WTC11 (cell line): ENCODE measurements around the gene GRB7. TPM values are rescaled to one million over a fixed set of nuclear protein-coding genes. Genes with fewer than 3 reads are reported as not detected.
"Not testable (repeated sequence)": the region's sequence is repeated elsewhere in the genome, so short reads cannot be mapped to it uniquely, and the experiment has no call there.

Source experiments
- ATAC-seq: fragments of 200-7000 bp; cut with Tn5 transposase; 2 replicates; pipeline ENCODE4 v1.10.0; 2021; ENCODE audit warnings: mild to moderate bottlenecking, moderate library complexity
- CTCF ChIA-PET: fragments of 300-600 bp; sonication (Branson Sonifier 250); formaldehyde crosslinking; loops from one replicate; lab custom pipeline; 2021; ENCODE audit warnings: antibody characterized with exemption; lab: Charles Lee
- POLR2A ChIA-PET: fragments of 350-600 bp; sonication (Branson Sonifier 250); formaldehyde crosslinking; loops from one replicate; lab custom pipeline; 2021; ENCODE audit warnings: antibody characterized with exemption; lab: Charles Lee
- DNase-seq: peaks from one replicate; pipeline ENCODE4 v3.0.0; 2021; ENCODE audit warnings: low spot score
- H3K27ac Mint-ChIP-seq: 2 replicates; pipeline ENCODE4 v1.8.0; 2021; ENCODE audit warnings: mixed read lengths
- H3K27me3 Mint-ChIP-seq: 2 replicates; pipeline ENCODE4 v1.8.0; 2021; ENCODE audit warnings: low read depth, mild to moderate bottlenecking, moderate library complexity, mixed read lengths
- H3K36me3 Mint-ChIP-seq: 2 replicates; pipeline ENCODE4 v1.8.0; 2021; ENCODE audit warnings: mixed read lengths
- H3K4me1 Mint-ChIP-seq: 2 replicates; pipeline ENCODE4 v1.8.0; 2022; ENCODE audit warnings: mixed read lengths
- H3K4me3 Mint-ChIP-seq: 2 replicates; pipeline ENCODE4 v1.8.0; 2021; ENCODE audit warnings: mild to moderate bottlenecking, moderate library complexity, mixed read lengths
- H3K9me3 Mint-ChIP-seq: 2 replicates; pipeline ENCODE4 v1.8.0; 2021; ENCODE audit warnings: mixed read lengths
- AFF4 ChIP-seq: sonication (generic); formaldehyde crosslinking; IDR thresholded peaks from 2 replicates; pipeline ENCODE4 v1.8.1; 2023; ENCODE audit warnings: mild to moderate bottlenecking, missing genetic modification reagents, borderline replicate concordance
- ESRRA ChIP-seq: sonication (generic); formaldehyde crosslinking; IDR thresholded peaks from 2 replicates; pipeline ENCODE4 v1.8.1; 2022; ENCODE audit warnings: mild to moderate bottlenecking, missing genetic modification reagents, borderline replicate concordance
- FOXP4 ChIP-seq: sonication (generic); formaldehyde crosslinking; IDR thresholded peaks from 2 replicates; pipeline ENCODE4 v1.8.0; 2022; ENCODE audit warnings: mild to moderate bottlenecking, missing genetic modification reagents
- GRHL2 ChIP-seq: fragments of 250-450 bp; sonication (Bioruptor Pico); IDR thresholded peaks from 2 replicates; pipeline ENCODE4 v1.8.0; 2022; ENCODE audit warnings: mild to moderate bottlenecking, moderate library complexity; ENCODE audit not compliant: insufficient replicate concordance, severe bottlenecking
- JAZF1 ChIP-seq: fragments of 250-450 bp; sonication (Bioruptor Pico); IDR thresholded peaks from 2 replicates; pipeline ENCODE4 v1.9.0; 2021; ENCODE audit warnings: moderate library complexity, mild to moderate bottlenecking, inconsistent platforms
- KAT7 ChIP-seq: sonication (generic); formaldehyde crosslinking; IDR thresholded peaks from 2 replicates; pipeline ENCODE4 v1.8.1; 2023; ENCODE audit warnings: missing genetic modification reagents, mild to moderate bottlenecking, borderline replicate concordance
- NR1H2 ChIP-seq: sonication (generic); formaldehyde crosslinking; IDR thresholded peaks from 2 replicates; pipeline ENCODE4 v1.9.0; 2021; ENCODE audit warnings: mild to moderate bottlenecking, moderate library complexity, missing genetic modification reagents
- NR3C1 ChIP-seq: sonication (generic); formaldehyde crosslinking; conservative IDR thresholded peaks from 2 replicates; pipeline ENCODE4 v1.8.1; 2023; ENCODE audit warnings: low read depth, mild to moderate bottlenecking, missing genetic modification reagents
- PRRX2 ChIP-seq: fragments of 250-450 bp; sonication (Bioruptor Pico); IDR thresholded peaks from 2 replicates; pipeline ENCODE4 v1.8.0; 2021; ENCODE audit warnings: mild to moderate bottlenecking
- RELA ChIP-seq: sonication (generic); formaldehyde crosslinking; IDR thresholded peaks from 2 replicates; pipeline ENCODE4 v1.8.1; 2022; ENCODE audit warnings: missing genetic modification reagents, mild to moderate bottlenecking, borderline replicate concordance
- TEAD4 ChIP-seq: sonication (generic); formaldehyde crosslinking; IDR thresholded peaks from 2 replicates; pipeline ENCODE4 v1.8.0; 2022; ENCODE audit warnings: mild to moderate bottlenecking, missing genetic modification reagents
- ZNF121 ChIP-seq: sonication (generic); formaldehyde crosslinking; IDR thresholded peaks from 2 replicates; pipeline ENCODE4 v1.8.0; 2023; ENCODE audit warnings: missing genetic modification reagents
- ZNF138 ChIP-seq: sonication (generic); formaldehyde crosslinking; conservative IDR thresholded peaks from 2 replicates; pipeline ENCODE4 v1.8.1; 2022; ENCODE audit warnings: mild to moderate bottlenecking, moderate library complexity, missing genetic modification reagents
- ZSCAN18 ChIP-seq: fragments of 250-450 bp; sonication (Bioruptor Pico); IDR thresholded peaks from 2 replicates; pipeline ENCODE4 v2.1.2; 2022; ENCODE audit warnings: mild to moderate bottlenecking, moderate library complexity
- total RNA-seq: library from RNA; stranded (reverse); gene quantifications from 3 replicates; pipeline ENCODE4 v1.2.3, GENCODE V29; 2021
- TF ChIP-seq, protein P1 (sequence below): sonication (generic); formaldehyde crosslinking; IDR thresholded peaks from 2 replicates; pipeline ENCODE4 v1.8.1; 2023; ENCODE audit warnings: mild to moderate bottlenecking, missing genetic modification reagents
- TF ChIP-seq, protein P2 (sequence below): sonication (generic); formaldehyde crosslinking; IDR thresholded peaks from 2 replicates; pipeline ENCODE4 v1.8.1; 2023; ENCODE audit warnings: mild to moderate bottlenecking, missing genetic modification reagents

The GRB7 gene
- total RNA-seq, 1 experiment from 2014 or later, result 48.5 TPM

- H3K4me3 Mint-ChIP-seq, result no peak overlapping the region
- CTCF ChIA-PET, result interaction anchor here (0.5 to 0.6 kb wide), 2 partner anchors 16 to 1119 kb away, joined by 3 read pairs; no protein-coding TSS in a partner anchor
- H3K36me3 Mint-ChIP-seq, result peaks cover 50% of the 10 kb centered on the region
- ATAC-seq, result peak; percentile 96
- peak; percentile 76 for DNase-seq
- POLR2A ChIA-PET, result interaction anchor here (0.6 kb wide), 3 partner anchors 90 to 273 kb away, joined by 3 to 4 read pairs (median 3); no protein-coding TSS in a partner anchor
- TF ChIP-seq AFF4 (CRISPR knock-in tag), result no peak
- no peak for TF ChIP-seq ESRRA (CRISPR knock-in tag)
- TF ChIP-seq ZNF121, result peak; percentile 79
- H3K27ac Mint-ChIP-seq, result peak overlapping the region; percentile 53; the same call in 1 of the 2 replicates
- peaks cover 8% of the 10 kb centered on the region for H3K4me1 Mint-ChIP-seq
- H3K9me3 Mint-ChIP-seq, result no peaks in the 10 kb centered on the region
- no peaks in the 10 kb centered on the region for H3K27me3 Mint-ChIP-seq
These were observed 14.5 kb upstream of the GRB7 start for GRCh38 chr17:39722965-39723848.

GRCh38 chr17:39724731-39725130 is 13.0 kb upstream of the GRB7 start:
- no peak for DNase-seq
- Mint-ChIP-seq H3K27ac (no peak overlapping the region), H3K36me3 (peaks cover 42% of the 10 kb centered on the region), H3K4me1 (peaks cover 19% of the 10 kb centered on the region), H3K9me3 (no peaks in the 10 kb centered on the region), H3K27me3 (no peaks in the 10 kb centered on the region), H3K4me3 (no peak overlapping the region)
- no peak for ATAC-seq
- ChIA-PET POLR2A (no interaction called here), CTCF (no interaction called here)
- TF ChIP-seq, protein P1, sequence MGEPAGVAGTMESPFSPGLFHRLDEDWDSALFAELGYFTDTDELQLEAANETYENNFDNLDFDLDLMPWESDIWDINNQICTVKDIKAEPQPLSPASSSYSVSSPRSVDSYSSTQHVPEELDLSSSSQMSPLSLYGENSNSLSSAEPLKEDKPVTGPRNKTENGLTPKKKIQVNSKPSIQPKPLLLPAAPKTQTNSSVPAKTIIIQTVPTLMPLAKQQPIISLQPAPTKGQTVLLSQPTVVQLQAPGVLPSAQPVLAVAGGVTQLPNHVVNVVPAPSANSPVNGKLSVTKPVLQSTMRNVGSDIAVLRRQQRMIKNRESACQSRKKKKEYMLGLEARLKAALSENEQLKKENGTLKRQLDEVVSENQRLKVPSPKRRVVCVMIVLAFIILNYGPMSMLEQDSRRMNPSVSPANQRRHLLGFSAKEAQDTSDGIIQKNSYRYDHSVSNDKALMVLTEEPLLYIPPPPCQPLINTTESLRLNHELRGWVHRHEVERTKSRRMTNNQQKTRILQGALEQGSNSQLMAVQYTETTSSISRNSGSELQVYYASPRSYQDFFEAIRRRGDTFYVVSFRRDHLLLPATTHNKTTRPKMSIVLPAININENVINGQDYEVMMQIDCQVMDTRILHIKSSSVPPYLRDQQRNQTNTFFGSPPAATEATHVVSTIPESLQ, result no peak
- TF ChIP-seq GRHL2 (CRISPR knock-in tag) (no peak), ZNF121 (no peak), NR3C1 (CRISPR knock-in tag) (no peak), ZNF138 (CRISPR knock-in tag) (no peak), FOXP4 (CRISPR knock-in tag) (no peak), KAT7 (CRISPR knock-in tag) (no peak), PRRX2 (CRISPR knock-in tag) (no peak), TEAD4 (no peak), ZSCAN18 (CRISPR knock-in tag) (no peak), NR1H2 (CRISPR knock-in tag) (no peak), RELA (CRISPR knock-in tag) (no peak), JAZF1 (no peak)
- TF ChIP-seq, protein P2, sequence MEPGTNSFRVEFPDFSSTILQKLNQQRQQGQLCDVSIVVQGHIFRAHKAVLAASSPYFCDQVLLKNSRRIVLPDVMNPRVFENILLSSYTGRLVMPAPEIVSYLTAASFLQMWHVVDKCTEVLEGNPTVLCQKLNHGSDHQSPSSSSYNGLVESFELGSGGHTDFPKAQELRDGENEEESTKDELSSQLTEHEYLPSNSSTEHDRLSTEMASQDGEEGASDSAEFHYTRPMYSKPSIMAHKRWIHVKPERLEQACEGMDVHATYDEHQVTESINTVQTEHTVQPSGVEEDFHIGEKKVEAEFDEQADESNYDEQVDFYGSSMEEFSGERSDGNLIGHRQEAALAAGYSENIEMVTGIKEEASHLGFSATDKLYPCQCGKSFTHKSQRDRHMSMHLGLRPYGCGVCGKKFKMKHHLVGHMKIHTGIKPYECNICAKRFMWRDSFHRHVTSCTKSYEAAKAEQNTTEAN (CRISPR knock-in tag), result no peak

DNA sequence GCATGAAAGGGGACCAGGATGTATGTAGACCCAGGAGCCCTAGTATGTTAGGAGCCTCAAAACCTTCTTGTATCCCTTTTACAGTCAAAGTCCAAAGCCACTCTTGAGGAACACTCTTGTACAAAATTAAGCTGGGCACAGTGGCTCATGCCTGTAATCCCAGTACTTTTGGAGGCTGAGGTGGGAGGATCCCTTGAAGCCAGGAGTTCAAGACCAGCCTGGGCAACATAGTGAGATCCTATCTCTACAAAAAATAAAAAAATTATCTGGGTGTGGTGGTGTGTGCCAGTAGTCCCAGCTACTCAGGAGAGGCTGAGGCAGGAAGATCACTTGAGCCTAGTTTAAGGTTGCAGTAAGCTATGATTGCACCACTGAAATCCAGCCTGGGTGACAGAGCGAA is 11.8 kb upstream of the GRB7 start:
- H3K4me3 Mint-ChIP-seq, ATAC-seq, POLR2A ChIA-PET, DNase-seq, H3K27ac Mint-ChIP-seq, H3K9me3 Mint-ChIP-seq, H3K27me3 Mint-ChIP-seq: not testable (repeated sequence)
- CTCF ChIA-PET, result interaction anchor here (1.0 kb wide), 1 partner anchor 21 kb away, joined by 3 read pairs; no protein-coding TSS in a partner anchor
- peaks cover 22% of the 10 kb centered on the region for H3K4me1 Mint-ChIP-seq
- H3K36me3 Mint-ChIP-seq, result peaks cover 34% of the 10 kb centered on the region
